A549 (cell line): Measurements from ENCODE around the gene RCE1. TPM values are rescaled to one million over a fixed set of nuclear protein-coding genes. Genes with fewer than 3 reads are reported as not detected.

Experiments used
- ATAC-seq, 2 experiments: fragments of 200-7000 bp in 1 of 2; fragments of >200 bp in 1 of 2; cut with Nextera tagmentation in 1 of 2; cut with Tn5 transposase in 1 of 2; 3 replicates each; pipeline versions ENCODE4 v1.8.0 to v1.9.1; 2018 to 2020; ENCODE audit warnings: mild to moderate bottlenecking in 1 of 2, moderate library complexity in 1 of 2
- CTCF ChIA-PET: fragments of 300-600 bp; sonication (Branson Sonifier 250); formaldehyde crosslinking; extraction: SDS; loops from one replicate; lab custom pipeline; 2021; ENCODE audit warnings: antibody characterized with exemption, inconsistent platforms; lab: Yijun Ruan, JAX
- POLR2A ChIA-PET: fragments of 350-600 bp; formaldehyde crosslinking; extraction: SDS; loops from one replicate; lab custom pipeline; 2021; ENCODE audit warnings: antibody characterized with exemption, inconsistent platforms; lab: Yijun Ruan, JAX
- DNase-seq, 2 experiments: peaks; one replicate each; pipeline versions ENCODE4 v3.0.0 to v3.0.0-alpha.2; 2011 to 2016; ENCODE audit warnings: low read depth in 1 of 2, low spot score in 1 of 2
- FAIRE-seq: peaks from 2 replicates; lab custom pipeline; 2011; peaks lifted over from hg19 to GRCh38; lab: Jason Lieb, UNC
- H3K27ac ChIP-seq, 2 experiments: fragments of >200 bp; sonication (Bioruptor Twin); formaldehyde crosslinking; 3 replicates each; pipeline ENCODE4 v1.5.1; 2016 to 2017
- H3K4me1 ChIP-seq: fragments of >200 bp; sonication (Bioruptor Twin); formaldehyde crosslinking; 3 replicates; pipeline ENCODE4 v1.6.1; 2016
- H3K4me2 ChIP-seq: fragments of >200 bp; sonication (Bioruptor Twin); formaldehyde crosslinking; 3 replicates; pipeline ENCODE4 v1.6.1; 2016
- H3K4me3 ChIP-seq: fragments of >200 bp; sonication (Bioruptor Twin); formaldehyde crosslinking; 3 replicates; pipeline ENCODE4 v1.5.1; 2016
- H3K9me3 ChIP-seq: fragments of >200 bp; sonication (Bioruptor Twin); formaldehyde crosslinking; 3 replicates; pipeline ENCODE4 v1.6.1; 2016
- BCL3 ChIP-seq: fragments of >200 bp; sonication (Bioruptor Twin); formaldehyde crosslinking; IDR thresholded peaks from 3 replicates; pipeline ENCODE4 v1.6.1; 2016
- BHLHE40 ChIP-seq: IDR thresholded peaks from 2 replicates; pipeline ENCODE4 v1.6.1; 2012; ENCODE audit warnings: low read depth, low read length, inconsistent platforms
- CBX8 ChIP-seq: fragments of 200-600 bp; sonication (generic); IDR thresholded peaks from 2 replicates; pipeline ENCODE4 v1.6.1; 2016
- CEBPB ChIP-seq, 2 experiments: fragments of >200 bp in 1 of 2; sonication (Bioruptor Twin) in 1 of 2; formaldehyde crosslinking in 1 of 2; IDR thresholded peaks; 2 replicates each; pipeline ENCODE4 v1.6.1; 2012 to 2016
- CHD4 ChIP-seq: fragments of 200-600 bp; sonication (generic); IDR thresholded peaks from 2 replicates; pipeline ENCODE4 v1.6.1; 2016; ENCODE audit warnings: antibody characterized with exemption, mild to moderate bottlenecking, borderline replicate concordance
- E2F6 ChIP-seq: IDR thresholded peaks from 2 replicates; pipeline ENCODE4 v1.6.1; 2012; ENCODE audit warnings: low read depth, borderline replicate concordance
- EHF ChIP-seq: fragments of 250-450 bp; sonication (Bioruptor Pico); IDR thresholded peaks from 2 replicates; pipeline ENCODE4 v1.5.0; 2020; ENCODE audit warnings: mild to moderate bottlenecking
- FOXS1 ChIP-seq: fragments of 250-450 bp; sonication (Bioruptor Pico); IDR thresholded peaks from 2 replicates; pipeline ENCODE4 v1.5.0; 2020; ENCODE audit warnings: mild to moderate bottlenecking, moderate library complexity
- GATA3 ChIP-seq: IDR thresholded peaks from 2 replicates; pipeline ENCODE4 v1.6.1; 2012; ENCODE audit warnings: borderline replicate concordance
- HDAC2 ChIP-seq: fragments of 200-600 bp; sonication (generic); IDR thresholded peaks from 2 replicates; pipeline ENCODE4 v1.6.1; 2016
- HOXB13 ChIP-seq: fragments of 250-450 bp; sonication (Bioruptor Pico); IDR thresholded peaks from 2 replicates; pipeline ENCODE4 v1.5.0; 2020; ENCODE audit warnings: low read depth, mild to moderate bottlenecking, moderate library complexity
- HOXB5 ChIP-seq: fragments of 250-450 bp; sonication (Bioruptor Pico); IDR thresholded peaks from 2 replicates; pipeline ENCODE4 v1.5.0; 2020; ENCODE audit warnings: mild to moderate bottlenecking, moderate library complexity
- JUN ChIP-seq, 2 experiments: fragments of >200 bp; sonication (Bioruptor Twin); formaldehyde crosslinking; IDR thresholded peaks; 2 replicates in 1 of 2; 3 replicates in 1 of 2; pipeline ENCODE4 v1.6.1; 2016 to 2017
- MAFK ChIP-seq: fragments of 450-650 bp; IDR thresholded peaks from 2 replicates; pipeline ENCODE4 v1.6.1; 2014; ENCODE audit not compliant: partially characterized antibody
- NFE2L2 ChIP-seq: fragments of 150-350 bp; conservative IDR thresholded peaks from 2 replicates; pipeline ENCODE4 v1.6.1; 2014; ENCODE audit warnings: low read length
- PBX3 ChIP-seq: IDR thresholded peaks from 2 replicates; pipeline ENCODE4 v1.6.1; 2012
- POLR2A ChIP-seq: IDR thresholded peaks from 2 replicates; pipeline ENCODE4 v1.6.1; 2012; ENCODE audit warnings: mild to moderate bottlenecking, low read length
- RAD21 ChIP-seq, 2 experiments: fragments of >200 bp in 1 of 2; sonication (Bioruptor Twin) in 1 of 2; formaldehyde crosslinking in 1 of 2; IDR thresholded peaks in 1 of 2; conservative IDR thresholded peaks in 1 of 2; 2 replicates in 1 of 2; 3 replicates in 1 of 2; pipeline ENCODE4 v1.6.1; 2012 to 2018; ENCODE audit warnings: inconsistent platforms in 1 of 2
- RARB ChIP-seq: fragments of 250-450 bp; sonication (Bioruptor Pico); IDR thresholded peaks from 2 replicates; pipeline ENCODE4 v1.8.0; 2021; ENCODE audit warnings: mild to moderate bottlenecking, moderate library complexity
- RCOR1 ChIP-seq: fragments of 150-350 bp; IDR thresholded peaks from 2 replicates; pipeline ENCODE4 v1.6.1; 2014; ENCODE audit warnings: antibody characterized with exemption, low read length, low read depth
- RFX5 ChIP-seq: fragments of 450-650 bp; IDR thresholded peaks from 2 replicates; pipeline ENCODE4 v1.7.1; 2014; ENCODE audit warnings: antibody characterized with exemption, mild to moderate bottlenecking, moderate library complexity
- RNF2 ChIP-seq: fragments of 200-600 bp; sonication (generic); IDR thresholded peaks from 2 replicates; pipeline ENCODE4 v1.6.1; 2016; ENCODE audit warnings: low read depth, mild to moderate bottlenecking, antibody characterized with exemption, moderate library complexity, borderline replicate concordance
- SMC3 ChIP-seq: fragments of >200 bp; sonication (Bioruptor Twin); formaldehyde crosslinking; IDR thresholded peaks from 3 replicates; pipeline ENCODE4 v1.6.1; 2018; ENCODE audit warnings: inconsistent platforms
- TFCP2L1 ChIP-seq: fragments of 250-450 bp; sonication (Bioruptor Pico); IDR thresholded peaks from 2 replicates; pipeline ENCODE4 v1.5.0; 2021; ENCODE audit warnings: mild to moderate bottlenecking
- ZFP36 ChIP-seq: fragments of 450-650 bp; IDR thresholded peaks from 2 replicates; pipeline ENCODE4 v1.6.1; 2014; ENCODE audit warnings: borderline replicate concordance; ENCODE audit not compliant: partially characterized antibody
- ZNF302 ChIP-seq: fragments of 250-450 bp; sonication (Bioruptor Pico); IDR thresholded peaks from 2 replicates; pipeline ENCODE4 v1.9.0; 2021; ENCODE audit warnings: inconsistent platforms, mild to moderate bottlenecking, moderate library complexity
- WGBS: methylation state at CpG from one replicate; pipeline ENCODE4 v1.1.6; 2017; ENCODE audit errors: missing lambda C conversion rate; 5-methylcytosine and 5-hydroxymethylcytosine counted together
- polyA plus RNA-seq, 4 experiments: library from polyadenylated mRNA; depleted of rRNA in 3 of 4; stranded (reverse); fragments of >200 nt; fragmentation: RNase III in 1 of 4; extraction: RNeasy Plus Mini Kit Qiagen cat#74134 plus additional on column Dnase treatment in 1 of 4; gene quantifications; 2 replicates in 3 of 4; 3 replicates in 1 of 4; pipeline ENCODE4 v1.2.3, GENCODE V29; 2011 to 2017

The RCE1 gene
- polyA plus RNA-seq, 2 of the 4 experiments (the other 2 are of a cell fraction), result 20.3 to 23.3 TPM

- no peak for TF ChIP-seq SMC3
- TF ChIP-seq POLR2A, result no peak
- no peak for TF ChIP-seq CEBPB (IDR thresholded peaks at IDR 0.05)
- TF ChIP-seq HDAC2, result no peak
- no peak for TF ChIP-seq RCOR1
- DNase-seq (no peak), ATAC-seq (no peak), FAIRE-seq (no peak)
- Histone ChIP-seq H3K4me1 (peaks cover 97% of the 10 kb centered on the region), H3K4me3 (no peak overlapping the region), H3K27ac (peak overlapping the region; percentile 95 to 97), H3K4me2 (no peak overlapping the region), H3K9me3 (no peaks in the 10 kb centered on the region)
- 95% methylated on average over 4 of the region's 4 CpGs for WGBS
- CTCF ChIA-PET, result interaction anchor here (0.7 to 13.1 kb wide), 17 partner anchors 9 to 190 kb away, joined by 3 to 135 read pairs (median 11); partner anchors contain the start of genes C11orf86, RCE1 and SYT12
- POLR2A ChIA-PET, result interaction anchor here (2.0 kb wide), 1 partner anchor 33 kb away, joined by 5 read pairs; no protein-coding TSS in a partner anchor
Measured at GRCh38 chr11:66884443-66884842, 41.2 kb downstream of the RCE1 start.

GRCh38 chr11:66885469-66885868, 42.2 kb downstream of the RCE1 start:
- TF ChIP-seq NFE2L2 (no peak), BCL3 (no peak), HOXB5 (0 out of 2 replicates have a peak, but pooled peaks have one; percentile 5)
- TF ChIP-seq, all 56 proteins: peak for 1
- peak overlapping the region; percentile 95 to 97 for H3K27ac ChIP-seq
- WGBS, result 68% methylated on average over 4 of the region's 4 CpGs
- DNase-seq, result no peak
- POLR2A ChIA-PET, result no interaction called here
- H3K4me2 ChIP-seq, result peak overlapping the region; percentile 73
- H3K4me1 ChIP-seq, result peaks cover 98% of the 10 kb centered on the region
- CTCF ChIA-PET, result interaction anchor here (0.7 to 13.1 kb wide), 11 partner anchors 9 to 447 kb away, joined by 3 to 135 read pairs (median 4); partner anchors contain the start of gene C11orf86
- no peak for ATAC-seq
- no peaks in the 10 kb centered on the region for H3K9me3 ChIP-seq
- no peak for FAIRE-seq
- no peak overlapping the region for H3K4me3 ChIP-seq

GRCh38 chr11:66885950-66886440, 42.8 kb downstream of the RCE1 start:
- WGBS, result 49% methylated on average over 11 of the region's 11 CpGs
- H3K9me3 ChIP-seq, result no peaks in the 10 kb centered on the region
- POLR2A ChIA-PET, result interaction anchor here (0.6 to 1.4 kb wide), 5 partner anchors 50 to 207 kb away, joined by 3 to 6 read pairs (median 3); no protein-coding TSS in a partner anchor
- H3K27ac ChIP-seq, result peak overlapping the region; percentile 95 to 97
- H3K4me1 ChIP-seq, result peaks cover 95% of the 10 kb centered on the region
- H3K4me2 ChIP-seq, result peak overlapping the region; percentile 73
- H3K4me3 ChIP-seq, result no peak overlapping the region; the same call in 2 of the 3 replicates
- FAIRE-seq (no peak), ATAC-seq (peak; percentile 10 to 24; a peak in 4 of 6 replicates), DNase-seq (peak in 1 of 2 experiments; percentile 45)
- CTCF ChIA-PET, result interaction anchor here (0.7 to 13.1 kb wide), 12 partner anchors 17 to 448 kb away, joined by 3 to 135 read pairs (median 4); partner anchors contain the start of gene C11orf86
- TF ChIP-seq RNF2 (no peak), ZFP36 (no peak), POLR2A (peak; percentile 22; the same call in 1 of the 2 replicates)

- no peak overlapping the region for H3K4me3 ChIP-seq
- WGBS, result under 1% methylated on average over 14 of the region's 15 CpGs
- POLR2A ChIA-PET, result interaction anchor here (0.5 to 1.4 kb wide), 10 partner anchors 30 to 208 kb away, joined by 3 to 6 read pairs (median 3); partner anchors contain the start of gene RCE1
- H3K27ac ChIP-seq, result peak overlapping the region; percentile 95 to 97
- CTCF ChIA-PET, result interaction anchor here (0.9 to 13.1 kb wide), 13 partner anchors 10 to 186 kb away, joined by 3 to 135 read pairs (median 4); partner anchors contain the start of gene C11orf86
- FAIRE-seq (peak; percentile 56), DNase-seq (peak; percentile 90 to 95), ATAC-seq (peak; percentile 72 to 83)
- H3K9me3 ChIP-seq, result no peaks in the 10 kb centered on the region
- H3K4me2 ChIP-seq, result peak overlapping the region; percentile 73
- peaks cover 95% of the 10 kb centered on the region for H3K4me1 ChIP-seq
- TF ChIP-seq EHF (CRISPR knock-in tag), result peak; percentile 64; the same call in 1 of the 2 replicates
- TF ChIP-seq JUN (IDR thresholded peaks at IDR 0.05), result peak in 1 of 2 experiments; percentile 69; a peak in 1 of 5 replicates
- 0 out of 2 replicates have a peak, but pooled peaks have one; percentile 13 for TF ChIP-seq POLR2A
- no peak for TF ChIP-seq RCOR1
- TF ChIP-seq MAFK, result peak; percentile 98
- TF ChIP-seq RFX5, result no peak
- no peak for TF ChIP-seq CEBPB (IDR thresholded peaks at IDR 0.05)
- TF ChIP-seq BHLHE40, result no peak
- 0 out of 5 replicates have a peak, but pooled peaks of 1 of the 2 experiments have one; percentile 16 for TF ChIP-seq RAD21 (conservative IDR thresholded peaks at IDR 0.05 in 1 of 2, IDR thresholded peaks at IDR 0.05 in 1 of 2)
- 0 out of 2 replicates have a peak, but pooled peaks have one; percentile 16 for TF ChIP-seq TFCP2L1 (CRISPR knock-in tag)
- TF ChIP-seq SMC3, result 0 out of 3 replicates have a peak, but pooled peaks have one; percentile 17
- peak; percentile 34; the same call in 1 of the 2 replicates for TF ChIP-seq GATA3
- peak; percentile 15; the same call in 1 of the 2 replicates for TF ChIP-seq PBX3
- peak; percentile 63; the same call in 1 of the 2 replicates for TF ChIP-seq ZNF302
- TF ChIP-seq FOXS1 (CRISPR knock-in tag), result 0 out of 2 replicates have a peak, but pooled peaks have one; percentile 4
- no peak; the same call in 1 of the 2 replicates for TF ChIP-seq RARB (CRISPR knock-in tag)
- TF ChIP-seq E2F6, result peak; percentile 77; the same call in 1 of the 2 replicates
- no peak for TF ChIP-seq CBX8
- peak; percentile 71; the same call in 1 of the 2 replicates for TF ChIP-seq HOXB13 (CRISPR knock-in tag)
- TF ChIP-seq CHD4, result no peak
Measured at GRCh38 chr11:66886671-66887221, 43.5 kb downstream of the RCE1 start.
